AG09319 (cell line): ENCODE measurements around the gene NCS1.
"Not testable (repeated sequence)": the region's sequence is repeated elsewhere in the genome, so short reads cannot be mapped to it uniquely, and the experiment has no call there.

Experiments used
- DNase-seq: peaks from one replicate; pipeline ENCODE4 v3.0.0-alpha.2; 2010; ENCODE audit warnings: low read depth; ENCODE audit errors: extremely low read depth
- TF ChIP-seq, protein P1 (sequence below): IDR thresholded peaks from 2 replicates; pipeline ENCODE4 v1.5.1; 2011; ENCODE audit warnings: low read depth, mild to moderate bottlenecking, inconsistent platforms, low read length, moderate library complexity

Gene NCS1

GRCh38 chr9:130276121-130276520 lies 103.9 kb downstream of the NCS1 start:
- no peak for DNase-seq
- TF ChIP-seq, protein P1, sequence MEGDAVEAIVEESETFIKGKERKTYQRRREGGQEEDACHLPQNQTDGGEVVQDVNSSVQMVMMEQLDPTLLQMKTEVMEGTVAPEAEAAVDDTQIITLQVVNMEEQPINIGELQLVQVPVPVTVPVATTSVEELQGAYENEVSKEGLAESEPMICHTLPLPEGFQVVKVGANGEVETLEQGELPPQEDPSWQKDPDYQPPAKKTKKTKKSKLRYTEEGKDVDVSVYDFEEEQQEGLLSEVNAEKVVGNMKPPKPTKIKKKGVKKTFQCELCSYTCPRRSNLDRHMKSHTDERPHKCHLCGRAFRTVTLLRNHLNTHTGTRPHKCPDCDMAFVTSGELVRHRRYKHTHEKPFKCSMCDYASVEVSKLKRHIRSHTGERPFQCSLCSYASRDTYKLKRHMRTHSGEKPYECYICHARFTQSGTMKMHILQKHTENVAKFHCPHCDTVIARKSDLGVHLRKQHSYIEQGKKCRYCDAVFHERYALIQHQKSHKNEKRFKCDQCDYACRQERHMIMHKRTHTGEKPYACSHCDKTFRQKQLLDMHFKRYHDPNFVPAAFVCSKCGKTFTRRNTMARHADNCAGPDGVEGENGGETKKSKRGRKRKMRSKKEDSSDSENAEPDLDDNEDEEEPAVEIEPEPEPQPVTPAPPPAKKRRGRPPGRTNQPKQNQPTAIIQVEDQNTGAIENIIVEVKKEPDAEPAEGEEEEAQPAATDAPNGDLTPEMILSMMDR: no peak

DNA sequence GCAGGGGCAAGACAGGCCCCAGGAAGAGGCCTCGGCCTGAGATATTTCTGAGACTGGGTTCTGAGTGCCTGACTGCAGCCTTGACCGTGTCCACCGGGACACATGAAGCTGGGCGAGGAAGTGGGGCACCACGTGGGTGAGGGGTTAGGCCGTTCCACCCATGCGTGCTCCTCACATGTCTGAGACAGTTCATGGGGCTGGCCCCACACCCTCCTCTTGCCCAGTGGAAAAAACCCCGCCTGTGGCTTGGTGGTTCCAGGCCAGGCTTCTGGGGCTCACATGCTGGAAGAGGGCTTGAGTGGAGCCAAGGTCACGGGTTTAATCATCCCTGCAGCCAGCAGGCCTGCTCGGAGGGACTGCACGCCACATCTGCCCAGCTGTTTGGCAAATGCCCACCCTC lies 104.8 kb downstream of the NCS1 start:
- TF ChIP-seq, protein P1: no peak
- no peak for DNase-seq

DNA sequence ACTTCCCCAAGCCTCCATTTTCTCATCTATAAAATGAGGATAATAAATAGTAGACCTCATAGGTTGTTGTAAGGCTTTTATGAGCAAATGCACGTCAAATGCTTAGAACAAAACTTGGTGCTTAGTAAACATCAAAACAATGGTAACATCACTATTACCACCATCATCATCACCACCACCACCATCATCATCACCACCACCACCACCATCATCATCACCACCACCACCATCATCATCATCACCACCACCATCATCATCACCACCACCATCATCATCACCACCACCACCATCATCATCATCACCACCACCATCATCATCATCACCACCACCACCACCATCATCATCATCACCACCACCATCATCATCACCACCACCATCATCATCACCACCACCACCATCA lies 105.3 kb downstream of the NCS1 start:
- DNase-seq: not testable (repeated sequence)

GRCh38 chr9:130283539-130284248 lies 111.5 kb downstream of the NCS1 start:
- DNase-seq: no peak

DNA sequence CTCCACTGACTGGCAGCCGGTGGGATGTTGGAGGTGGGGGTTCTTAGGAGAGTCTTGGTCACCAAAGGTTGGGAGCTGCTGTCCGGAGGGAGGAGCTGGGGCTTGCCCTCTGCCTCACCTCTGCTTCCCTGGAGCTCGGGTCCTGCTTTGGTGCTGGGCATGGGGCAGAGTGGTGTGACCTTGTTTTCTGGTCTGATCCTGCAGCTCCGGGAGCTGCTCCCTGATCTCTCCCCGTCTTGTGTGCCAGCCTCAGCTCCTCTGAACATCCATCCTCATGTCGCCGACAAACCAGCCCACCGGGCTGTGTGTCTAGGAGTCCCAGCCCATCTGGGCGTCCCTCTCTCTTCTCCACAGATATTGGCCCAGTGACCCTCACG lies 112.0 kb downstream of the NCS1 start:
- DNase-seq: no peak
- TF ChIP-seq, protein P1: no peak

More at GRCh38 chr9:130283539-130284248, 111.5 kb downstream of the NCS1 start:
- TF ChIP-seq, protein P1: no peak

DNA sequence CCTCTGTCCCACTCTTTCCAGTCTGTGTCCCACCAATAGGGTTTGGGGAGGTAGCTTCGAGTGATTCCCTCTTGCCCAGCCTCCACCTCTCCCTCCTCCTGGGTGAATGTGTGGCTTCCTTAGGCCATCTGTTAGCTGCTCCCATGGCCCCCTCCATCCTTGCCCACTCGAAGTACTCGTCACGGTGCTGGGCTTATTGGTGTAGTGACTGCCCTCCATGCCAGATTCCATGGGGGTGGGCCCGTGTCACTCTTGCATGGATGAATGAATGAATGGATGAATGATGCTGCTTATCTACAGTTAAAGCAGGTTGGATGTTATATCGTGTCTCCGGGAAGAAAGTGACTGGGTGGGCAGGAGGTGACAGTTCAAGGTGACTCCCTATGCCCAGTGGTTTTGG lies 112.5 kb downstream of the NCS1 start:
- TF ChIP-seq, protein P1: no peak
- DNase-seq: no peak

- no peak for DNase-seq
- TF ChIP-seq, protein P1: no peak
Observed at GRCh38 chr9:130285271-130285670, 113.1 kb downstream of the NCS1 start.
